CD4-positive, alpha-beta T cell (primary cell): Measurements from ENCODE around the gene FARSB. TPM values are rescaled to one million over a fixed set of nuclear protein-coding genes. Genes with fewer than 3 reads are reported as not detected.

Source experiments
- ATAC-seq: fragments of 200-7000 bp; cut with Tn5 transposase; one replicate; pipeline ENCODE4 v1.10.0; 2022; ENCODE audit warnings: mild to moderate bottlenecking; ENCODE audit not compliant: poor library complexity
- CTCF ChIA-PET: fragments of 350-600 bp; sonication (Branson Sonifier 250); formaldehyde crosslinking; loops from one replicate; lab custom pipeline; 2021; ENCODE audit warnings: antibody characterized with exemption, inconsistent platforms; lab: Charles Lee
- POLR2A ChIA-PET: fragments of 350-600 bp; sonication (Branson Sonifier 250); formaldehyde crosslinking; loops from one replicate; lab custom pipeline; 2021; ENCODE audit warnings: antibody characterized with exemption, inconsistent platforms; lab: Charles Lee
- DNase-seq, 14 experiments: peaks; one replicate each; pipeline ENCODE4 v3.0.0-alpha.2; 2013 to 2020; ENCODE audit warnings: mixed read lengths in 2 of 14
- H3K27ac ChIP-seq, 2 donors: one replicate each; pipeline versions ENCODE4 v1.5.1 to v1.7.0; 2013; ENCODE audit warnings: low read length in 2 of 2, low read depth in 1 of 2, mild to moderate bottlenecking in 1 of 2
- H3K27me3 ChIP-seq, 2 experiments: 1 replicate in 1 of 2; 2 replicates in 1 of 2; pipeline versions ENCODE4 v1.6.1 to v1.7.0; 2013; ENCODE audit warnings: low read length in 2 of 2, control low read depth in 1 of 2, mild to moderate bottlenecking in 1 of 2, moderate library complexity in 1 of 2; ENCODE audit not compliant: insufficient read depth in 2 of 2, control insufficient read depth in 1 of 2
- H3K36me3 ChIP-seq: one replicate; pipeline ENCODE4 v1.6.1; 2013; ENCODE audit warnings: low read length, control low read depth; ENCODE audit not compliant: insufficient read depth
- H3K4me1 ChIP-seq: one replicate; pipeline ENCODE4 v1.6.1; 2013; ENCODE audit warnings: low read length, control low read depth; ENCODE audit not compliant: insufficient read depth
- H3K4me3 ChIP-seq: one replicate; pipeline ENCODE4 v1.5.1; 2013; ENCODE audit warnings: mild to moderate bottlenecking, low read length, moderate library complexity
- H3K9me3 ChIP-seq, 2 experiments: 1 replicate in 1 of 2; 2 replicates in 1 of 2; pipeline versions ENCODE4 v1.6.1 to v1.7.0; 2013; ENCODE audit warnings: low read length in 2 of 2, mild to moderate bottlenecking in 2 of 2, control low read depth in 1 of 2, moderate library complexity in 1 of 2; ENCODE audit not compliant: control insufficient read depth in 1 of 2, insufficient read depth in 1 of 2
- H3K27ac Mint-ChIP-seq: one replicate; pipeline ENCODE4 v1.8.0; 2020; ENCODE audit warnings: mixed read lengths
- H3K27me3 Mint-ChIP-seq: one replicate; pipeline ENCODE4 v1.8.0; 2021; ENCODE audit warnings: mixed read lengths
- H3K36me3 Mint-ChIP-seq: one replicate; pipeline ENCODE4 v1.8.0; 2021; ENCODE audit warnings: low read depth, mixed read lengths
- H3K4me1 Mint-ChIP-seq: one replicate; pipeline ENCODE4 v1.8.0; 2021; ENCODE audit warnings: low read depth, mixed read lengths
- H3K4me3 Mint-ChIP-seq: one replicate; pipeline ENCODE4 v1.8.0; 2020; ENCODE audit warnings: mild to moderate bottlenecking, mixed read lengths
- H3K9me3 Mint-ChIP-seq: one replicate; pipeline ENCODE4 v1.8.0; 2020; ENCODE audit warnings: mixed read lengths
- CTCF ChIP-seq: fragments of 200-600 bp; IDR thresholded peaks from one replicate; pipeline ENCODE4 v1.8.0; 2022; ENCODE audit warnings: antibody characterized with exemption, mild to moderate bottlenecking
- intact Hi-C, 2 experiments: fragments of 100-400 bp; cut with DNase I in 1 of 2; cut with micrococcal nuclease in 1 of 2; formaldehyde crosslinking; loops; one replicate each; pipeline versions ENCODE4 v1.15.1 to v1.9.0; 2023 to 2025; cut with DNase I, micrococcal nuclease
- total RNA-seq, 174 experiments: library from RNA in 2 of 174; stranded (reverse) in 2 of 174; gene quantifications; one replicate each; pipeline ENCODE4 v1.2.3 and lab custom pipeline; 2021 to 2026

FARSB gene
- total RNA-seq, 2 experiments from 2014 or later = 7.8 to 8.7 TPM

- no peaks in the 10 kb centered on the region for H3K4me1 ChIP-seq
- CTCF ChIA-PET = no interaction called here
- no peak for DNase-seq
- no peak for TF ChIP-seq CTCF
- no peaks in the 10 kb centered on the region for H3K27me3 ChIP-seq
- H3K4me3 Mint-ChIP-seq = no peak overlapping the region
- H3K36me3 ChIP-seq = peaks cover 15% of the 10 kb centered on the region
- H3K27ac ChIP-seq = no peak overlapping the region
- ATAC-seq = no peak
- no peaks in the 10 kb centered on the region for H3K9me3 ChIP-seq
- intact Hi-C loops = no loop called here
- no peak overlapping the region for H3K27ac Mint-ChIP-seq
- H3K36me3 Mint-ChIP-seq = peaks cover 67% of the 10 kb centered on the region
- no peaks in the 10 kb centered on the region for H3K9me3 Mint-ChIP-seq
- no peak overlapping the region for H3K4me3 ChIP-seq
- no peaks in the 10 kb centered on the region for H3K27me3 Mint-ChIP-seq
- peaks cover 7% of the 10 kb centered on the region for H3K4me1 Mint-ChIP-seq
- POLR2A ChIA-PET = no interaction called here
These were observed 49.6 kb downstream of the FARSB start for GRCh38 chr2:222606306-222606705.

GRCh38 chr2:222604749-222605515, 51.0 kb downstream of the FARSB start:
- no peaks in the 10 kb centered on the region for H3K27me3 ChIP-seq
- peaks cover 19% of the 10 kb centered on the region for H3K36me3 ChIP-seq
- no peak for TF ChIP-seq CTCF
- H3K4me1 ChIP-seq = no peaks in the 10 kb centered on the region
- POLR2A ChIA-PET = interaction anchor here (0.6 kb wide), 1 partner anchor 507 kb away, joined by 3 read pairs; no protein-coding TSS in a partner anchor
- intact Hi-C loops = no loop called here
- CTCF ChIA-PET = interaction anchor here (0.6 kb wide), 1 partner anchor 1039 kb away, joined by 3 read pairs; no protein-coding TSS in a partner anchor
- H3K9me3 ChIP-seq = no peaks in the 10 kb centered on the region
- ATAC-seq = no peak
- Mint-ChIP-seq H3K36me3 (peaks cover 67% of the 10 kb centered on the region), H3K27me3 (no peaks in the 10 kb centered on the region), H3K27ac (no peak overlapping the region), H3K4me3 (no peak overlapping the region), H3K9me3 (no peaks in the 10 kb centered on the region), H3K4me1 (peaks cover 4% of the 10 kb centered on the region)
- H3K4me3 ChIP-seq = no peak overlapping the region
- no peak overlapping the region for H3K27ac ChIP-seq
- DNase-seq = no peak

- no peak for TF ChIP-seq CTCF
- ChIA-PET POLR2A (no interaction called here), CTCF (interaction anchor here (1.0 kb wide), 1 partner anchor 9 kb away, joined by 3 read pairs; no protein-coding TSS in a partner anchor)
- Histone ChIP-seq H3K27me3 (no peaks in the 10 kb centered on the region), H3K36me3 (peaks cover 26% of the 10 kb centered on the region), H3K9me3 (no peaks in the 10 kb centered on the region), H3K4me3 (no peak overlapping the region), H3K4me1 (no peaks in the 10 kb centered on the region), H3K27ac (no peak overlapping the region)
- H3K4me1 Mint-ChIP-seq = peaks cover 4% of the 10 kb centered on the region
- H3K9me3 Mint-ChIP-seq = no peaks in the 10 kb centered on the region
- ATAC-seq (no peak), DNase-seq (no peak)
- no peak overlapping the region for H3K4me3 Mint-ChIP-seq
- H3K36me3 Mint-ChIP-seq = peaks cover 70% of the 10 kb centered on the region
- no peak overlapping the region for H3K27ac Mint-ChIP-seq
- intact Hi-C loops = no loop called here
- H3K27me3 Mint-ChIP-seq = no peaks in the 10 kb centered on the region
These were observed 52.4 kb downstream of the FARSB start for GRCh38 chr2:222603501-222603900.
